IMR-90 (cell line): ENCODE measurements around the gene CREB1.

Source experiments
- CTCF ChIP-seq: conservative IDR thresholded peaks from 2 replicates; pipeline ENCODE4 v1.5.1; 2012; ENCODE audit warnings: mild to moderate bottlenecking, low read depth, low read length, improper control_type of control experiment
- RCOR1 ChIP-seq: IDR thresholded peaks from 2 replicates; pipeline ENCODE4 v1.6.1; 2012; ENCODE audit warnings: mild to moderate bottlenecking, low read length, improper control_type of control experiment; ENCODE audit not compliant: insufficient replicate concordance

- TF ChIP-seq CTCF (no peak), RCOR1 (no peak)
Observed at GRCh38 chr2:207601774-207602173, 72.0 kb downstream of the CREB1 start.
